Measurements from ENCODE around the gene ADGRL1.

The ADGRL1 gene

GRCh38 chr19:14174883-14175282 is 31.1 kb downstream of the ADGRL1 start:
- DNase-seq = no peak
- no peaks in the 10 kb centered on the region for H3K27me3 Mint-ChIP-seq (ENCODE audit: low read depth, poor library complexity)
- H3K4me1 Mint-ChIP-seq = peaks cover 11% of the 10 kb centered on the region
- no peak overlapping the region for H3K4me3 Mint-ChIP-seq
- H3K27ac Mint-ChIP-seq = no peak overlapping the region
- no peak for TF ChIP-seq CTCF (IDR thresholded peaks at IDR 0.05)
- H3K36me3 Mint-ChIP-seq (ENCODE audit: low read depth) = peaks cover 58% of the 10 kb centered on the region
- no peaks in the 10 kb centered on the region for H3K9me3 Mint-ChIP-seq

DNA sequence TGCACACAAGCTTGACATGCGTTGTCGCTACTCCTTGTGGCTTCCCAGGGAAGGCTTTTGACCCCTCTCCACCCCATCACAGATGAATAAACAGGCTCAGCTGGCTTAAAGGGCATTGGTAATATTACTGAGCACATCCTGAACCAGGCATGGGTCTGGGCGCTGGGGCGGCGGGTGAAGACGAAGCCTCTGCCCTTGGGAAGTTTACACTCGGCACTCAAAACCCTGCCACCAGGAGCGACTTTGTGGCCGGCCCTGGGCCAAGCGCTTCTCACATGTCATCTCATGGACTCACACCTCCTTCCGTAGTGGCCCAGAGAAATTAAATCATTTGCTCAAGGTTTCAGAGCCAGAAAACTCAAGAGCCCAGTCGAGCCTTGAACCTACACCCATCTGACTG is 37.0 kb downstream of the ADGRL1 start:
- no peak for TF ChIP-seq CTCF (IDR thresholded peaks at IDR 0.05)
- H3K4me1 Mint-ChIP-seq = peaks cover 42% of the 10 kb centered on the region
- H3K4me3 Mint-ChIP-seq = no peak overlapping the region
- no peak for DNase-seq
- peaks cover 5% of the 10 kb centered on the region for H3K27me3 Mint-ChIP-seq (ENCODE audit: low read depth, poor library complexity)
- peak overlapping the region; percentile 68 for H3K27ac Mint-ChIP-seq
- no peaks in the 10 kb centered on the region for H3K9me3 Mint-ChIP-seq
- H3K36me3 Mint-ChIP-seq (ENCODE audit: low read depth) = peaks cover 39% of the 10 kb centered on the region

GRCh38 chr19:14168259-14168972 is 37.6 kb downstream of the ADGRL1 start:
- H3K36me3 Mint-ChIP-seq (ENCODE audit: low read depth) = peaks cover 37% of the 10 kb centered on the region
- H3K4me1 Mint-ChIP-seq = peaks cover 45% of the 10 kb centered on the region
- peaks cover 5% of the 10 kb centered on the region for H3K27me3 Mint-ChIP-seq (ENCODE audit: low read depth, poor library complexity)
- H3K4me3 Mint-ChIP-seq = no peak overlapping the region
- no peak for DNase-seq
- peak overlapping the region; percentile 90 for H3K27ac Mint-ChIP-seq
- TF ChIP-seq CTCF (IDR thresholded peaks at IDR 0.05) = no peak
- H3K9me3 Mint-ChIP-seq = no peaks in the 10 kb centered on the region

DNA sequence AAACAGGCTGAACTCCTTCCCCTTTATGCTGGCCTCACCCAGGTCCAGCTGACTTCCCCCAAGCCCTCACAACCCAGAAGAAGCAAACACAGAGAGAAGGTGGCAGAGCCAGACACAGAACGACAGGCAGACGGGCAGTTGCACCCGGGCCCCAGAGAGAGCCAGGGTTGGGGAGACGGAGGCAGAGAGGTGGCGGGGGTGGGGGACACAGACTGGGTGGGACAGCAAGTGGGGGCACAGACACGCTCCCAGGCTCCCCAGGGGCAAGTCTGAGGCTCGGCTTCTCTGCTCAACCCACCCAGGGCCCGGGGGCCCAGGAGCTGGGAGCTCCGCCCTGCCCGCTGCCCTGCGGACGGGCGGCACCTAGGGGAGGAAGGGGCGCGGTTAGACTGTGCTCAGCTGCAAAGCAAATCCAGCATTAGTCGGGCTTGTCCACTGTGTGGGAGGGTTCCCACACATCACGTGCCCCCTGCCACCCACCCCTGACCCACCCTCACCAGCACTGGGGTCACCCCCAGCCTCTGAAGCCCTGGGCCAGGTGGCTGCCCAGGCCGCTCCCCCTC is 38.3 kb downstream of the ADGRL1 start:
- peaks cover 38% of the 10 kb centered on the region for H3K36me3 Mint-ChIP-seq (ENCODE audit: low read depth)

GRCh38 chr19:14166999-14167575 is 38.9 kb downstream of the ADGRL1 start:
- Mint-ChIP-seq H3K9me3 (no peaks in the 10 kb centered on the region), H3K36me3 (ENCODE audit: low read depth) (peaks cover 38% of the 10 kb centered on the region), H3K27me3 (ENCODE audit: low read depth, poor library complexity) (peaks cover 5% of the 10 kb centered on the region), H3K4me3 (peak overlapping the region; percentile 45), H3K27ac (peak overlapping the region; percentile 75), H3K4me1 (peaks cover 45% of the 10 kb centered on the region)
- DNase-seq = no peak
- TF ChIP-seq CTCF (IDR thresholded peaks at IDR 0.05) = no peak

More for the DNA sequence above, 38.3 kb downstream of the ADGRL1 start:
- peaks cover 45% of the 10 kb centered on the region for H3K4me1 Mint-ChIP-seq
- H3K27ac Mint-ChIP-seq = no peak overlapping the region
- peak overlapping the region; percentile 45 for H3K4me3 Mint-ChIP-seq
- TF ChIP-seq CTCF (IDR thresholded peaks at IDR 0.05) = no peak
- H3K9me3 Mint-ChIP-seq = no peaks in the 10 kb centered on the region
- peaks cover 5% of the 10 kb centered on the region for H3K27me3 Mint-ChIP-seq (ENCODE audit: low read depth, poor library complexity)
- DNase-seq = no peak
